Gastrocnemius medialis (tissue), 4 donors: ENCODE data around the gene DYNLT2B. TPM values are rescaled to one million over a fixed set of nuclear protein-coding genes. Genes with fewer than 3 reads are reported as not detected.
"Not testable (repeated sequence)": the region's sequence is repeated elsewhere in the genome, so short reads cannot be mapped to it uniquely, and the experiment has no call there.

Source experiments
- ATAC-seq, 2 donors: fragments of 150-250 bp; one replicate each; pipeline ENCODE4 v1.9.1; 2016
- DNase-seq, 2 donors: peaks; one replicate each; pipeline ENCODE4 v3.0.0-alpha.2; 2019
- H3K27ac ChIP-seq, 4 donors: fragments of 200-600 bp; sonication (generic); 1 replicate in 1 of 4; 2 replicates in 3 of 4; pipeline ENCODE4 v1.5.1; 2016 to 2018; ENCODE audit warnings: mild to moderate bottlenecking in 2 of 4, moderate library complexity in 1 of 4
- H3K27me3 ChIP-seq, 3 donors: fragments of 200-600 bp; sonication (generic) in 2 of 3; 1 replicate in 1 of 3; 2 replicates in 2 of 3; pipeline versions ENCODE4 v1.5.1 to v1.6.0; 2016 to 2019; ENCODE audit warnings: mild to moderate bottlenecking in 1 of 3, moderate library complexity in 1 of 3
- H3K36me3 ChIP-seq, 2 donors: fragments of 200-600 bp; sonication (generic) in 1 of 2; one replicate each; pipeline ENCODE4 v1.5.1; 2017 to 2018
- H3K4me1 ChIP-seq, 2 donors: fragments of 200-600 bp; sonication (generic) in 1 of 2; one replicate each; pipeline ENCODE4 v1.5.1; 2016 to 2017; ENCODE audit warnings: mild to moderate bottlenecking in 2 of 2
- H3K4me3 ChIP-seq, 4 donors: fragments of 200-600 bp; sonication (generic) in 3 of 4; 1 replicate in 1 of 4; 2 replicates in 3 of 4; pipeline ENCODE4 v1.5.1; 2016 to 2019; ENCODE audit warnings: mild to moderate bottlenecking in 2 of 4
- H3K9me3 ChIP-seq, 3 donors: fragments of 200-600 bp; sonication (generic) in 2 of 3; 1 replicate in 1 of 3; 2 replicates in 2 of 3; pipeline ENCODE4 v1.5.1; 2016 to 2019
- CTCF ChIP-seq, 5 experiments: fragments of 450-650 bp in 3 of 5; fragments of 200-600 bp in 2 of 5; sonication (generic) in 2 of 5; IDR thresholded peaks in 4 of 5; conservative IDR thresholded peaks in 1 of 5; 1 replicate in 4 of 5; 2 replicates in 1 of 5; pipeline ENCODE4 v1.5.1; 2016 to 2019; ENCODE audit warnings: antibody characterized with exemption in 5 of 5, mild to moderate bottlenecking in 3 of 5, moderate library complexity in 3 of 5
- POLR2A ChIP-seq, 2 donors: fragments of 450-650 bp; IDR thresholded peaks; one replicate each; pipeline ENCODE4 v1.6.1; 2017; ENCODE audit warnings: antibody characterized with exemption in 2 of 2, mild to moderate bottlenecking in 2 of 2, moderate library complexity in 2 of 2
- in situ Hi-C, 4 donors: fragments of 200-750 bp; cut with MboI; loops; one replicate each; pipeline versions ENCODE4 v1.15.0 to v1.8.0; 2017; ENCODE audit warnings: low sequenced_read_pairs in 4 of 4
- intact Hi-C: fragments of 100-400 bp; cut with DNase I; formaldehyde crosslinking; loops from one replicate; pipeline ENCODE4 v1.15.1; 2023; ENCODE audit warnings: low total_unique reads
- total RNA-seq, 4 donors: library from RNA; depleted of rRNA; stranded (reverse); fragments of >200 nt; gene quantifications; one replicate each; pipeline versions ENCODE4 v1.1.0 to v1.2.3, GENCODE V29; 2016

Gene DYNLT2B
- total RNA-seq, 4 donors from 2014 or later, result 2.3 to 3.3 TPM; not detected in 2

- Histone ChIP-seq H3K36me3 (no peaks in the 10 kb centered on the region), H3K9me3 (no peaks in the 10 kb centered on the region), H3K4me3 (no peak overlapping the region), H3K27me3 (no peaks in the 10 kb centered on the region), H3K27ac (no peak overlapping the region), H3K4me1 (peaks cover 0 to 8% of the 10 kb centered on the region in 2 donors)
- DNase-seq (no peak), ATAC-seq (no peak)
- in situ Hi-C loops (no loop called here), intact Hi-C loops (no loop called here)
- TF ChIP-seq CTCF (IDR thresholded peaks at IDR 0.05 in 4 of 5, conservative IDR thresholded peaks at IDR 0.05 in 1 of 5), result no peak
- TF ChIP-seq POLR2A (IDR thresholded peaks at IDR 0.05), result no peak
These were observed 5.0 kb upstream of the DYNLT2B start for GRCh38 chr3:196323016-196323415.

- Histone ChIP-seq H3K27me3 (no peaks in the 10 kb centered on the region), H3K4me3 (no peak overlapping the region), H3K9me3 (no peaks in the 10 kb centered on the region), H3K4me1 (peaks cover 0 to 8% of the 10 kb centered on the region in 2 donors), H3K27ac (no peak overlapping the region), H3K36me3 (no peaks in the 10 kb centered on the region)
- no peak for TF ChIP-seq CTCF (IDR thresholded peaks at IDR 0.05 in 4 of 5, conservative IDR thresholded peaks at IDR 0.05 in 1 of 5)
- no peak for TF ChIP-seq POLR2A (IDR thresholded peaks at IDR 0.05)
- in situ Hi-C loops, result no loop called here
- intact Hi-C loops, result no loop called here
- ATAC-seq (no peak), DNase-seq (no peak)
These were observed 3.1 kb upstream of the DYNLT2B start for GRCh38 chr3:196321162-196321561.

- intact Hi-C loops (no loop called here), in situ Hi-C loops (no loop called here)
- H3K4me3 ChIP-seq, result no peak overlapping the region
- TF ChIP-seq CTCF (IDR thresholded peaks at IDR 0.05 in 4 of 5, conservative IDR thresholded peaks at IDR 0.05 in 1 of 5), result no peak
- no peak for TF ChIP-seq POLR2A (IDR thresholded peaks at IDR 0.05)
- no peaks in the 10 kb centered on the region for H3K27me3 ChIP-seq
- no peak for ATAC-seq
- no peaks in the 10 kb centered on the region for H3K36me3 ChIP-seq
- no peak overlapping the region for H3K27ac ChIP-seq
- no peak for DNase-seq
- H3K9me3 ChIP-seq, result no peaks in the 10 kb centered on the region
- H3K4me1 ChIP-seq, result peaks cover 0 to 8% of the 10 kb centered on the region in 2 donors
These were observed 2.1 kb upstream of the DYNLT2B start for GRCh38 chr3:196320137-196320536.

GRCh38 chr3:196316799-196317686 is 997 bp downstream of the DYNLT2B start:
- in situ Hi-C loops (loop anchor here in 1 of 4 donors (10.0 kb wide), 1 partner anchor 62 kb away; no protein-coding TSS in a partner anchor), intact Hi-C loops (loop anchor here (5.0 kb wide), 2 partner anchors 60 to 115 kb away; partner anchors contain the start of gene UBXN7)
- peak overlapping the region; percentile 79 to 96 (median 86) for H3K4me3 ChIP-seq
- not testable (repeated sequence) for DNase-seq, H3K9me3 ChIP-seq, H3K36me3 ChIP-seq, ATAC-seq, H3K27me3 ChIP-seq, H3K4me1 ChIP-seq
- peak overlapping the region; percentile 83 to 91 (median 86) for H3K27ac ChIP-seq

GRCh38 chr3:196315821-196316220 is 2.2 kb downstream of the DYNLT2B start:
- no peak for ATAC-seq
- Histone ChIP-seq H3K27me3 (no peaks in the 10 kb centered on the region), H3K9me3 (no peaks in the 10 kb centered on the region), H3K4me3 (no peak overlapping the region), H3K36me3 (no peaks in the 10 kb centered on the region), H3K27ac (no peak overlapping the region), H3K4me1 (peaks cover 0 to 5% of the 10 kb centered on the region in 2 donors)
- TF ChIP-seq POLR2A (IDR thresholded peaks at IDR 0.05), result no peak
- TF ChIP-seq CTCF (IDR thresholded peaks at IDR 0.05 in 4 of 5, conservative IDR thresholded peaks at IDR 0.05 in 1 of 5), result no peak
- in situ Hi-C loops (loop anchor here in 1 of 4 donors (10.0 kb wide), 1 partner anchor 61 kb away; no protein-coding TSS in a partner anchor), intact Hi-C loops (loop anchor here (5.0 kb wide), 2 partner anchors 59 to 116 kb away; partner anchors contain the start of gene UBXN7)
- no peak for DNase-seq
